ENCODE measurements around the gene CC2D1A. TPM values are rescaled to one million over a fixed set of nuclear protein-coding genes. Genes with fewer than 3 reads are reported as not detected.
A peak's percentile ranks its signal among the peaks of the same experiment; 100 is the strongest.

CC2D1A gene
- 12.5 and 16.6 TPM in 2 replicates for total RNA-seq (ENCODE audit: low replicate concordance)

DNA sequence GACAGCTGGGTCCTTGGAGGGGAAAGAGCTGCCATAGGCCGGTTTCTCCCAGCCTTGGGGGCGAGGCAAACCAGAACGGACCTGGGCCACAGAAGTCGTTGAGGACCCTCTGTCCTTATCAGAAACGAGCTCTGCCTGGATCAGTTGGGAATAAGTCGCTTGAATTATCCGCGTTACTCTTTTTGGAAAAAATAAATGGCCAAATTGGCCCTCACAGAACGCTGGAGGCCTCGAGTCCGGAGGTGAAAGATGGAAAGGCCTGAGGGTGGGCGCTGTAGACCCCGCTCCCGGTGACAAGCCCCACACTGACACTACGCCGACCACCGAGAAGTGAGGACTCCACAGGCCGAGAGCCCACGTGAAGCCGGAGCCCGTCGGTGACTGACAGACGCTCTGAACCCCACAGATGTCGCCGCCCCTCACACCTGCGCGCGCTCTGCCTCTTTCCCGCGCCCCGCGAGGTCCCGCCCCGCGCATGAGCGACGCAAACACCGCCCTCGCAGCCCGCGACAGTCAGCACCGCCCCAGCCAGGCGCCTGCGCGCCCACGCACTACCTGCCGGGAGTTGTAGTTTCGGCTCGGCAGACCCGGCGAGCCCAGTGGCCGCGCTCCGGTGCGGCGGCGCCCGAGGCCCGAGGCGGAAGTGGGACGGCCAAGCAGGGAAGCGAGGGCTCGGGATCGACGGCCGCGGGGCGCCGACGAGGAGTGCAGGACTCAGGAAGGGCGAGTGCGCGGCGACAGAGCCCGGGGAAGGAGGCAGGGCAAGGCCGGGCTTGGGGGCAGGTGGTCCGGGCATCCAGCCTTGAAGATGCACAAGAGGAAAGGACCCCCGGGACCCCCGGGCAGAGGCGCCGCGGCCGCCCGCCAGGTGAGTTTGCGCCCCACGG, at the start of gene CC2D1A, which contains the start of gene BRME1:
Gene CC2D1A (plus strand): TSS at position 568 of the 887 bp plus-strand sequence. CDS start 241 bp downstream, at position 809.
Gene BRME1 (minus strand): TSS at position 484 of the 887 bp plus-strand sequence. CDS start 1,225 bp downstream, outside the sequence.
- TF ChIP-seq CTCF (IDR thresholded peaks at IDR 0.05; ENCODE audit: insufficient read depth, low read length): no peak
- DNase-seq (ENCODE audit: low read depth): peak; percentile 75
- H3K4me3 ChIP-seq (ENCODE audit: low read depth, low read length): peak within 1 kb of the TSS; percentile 95

DNA sequence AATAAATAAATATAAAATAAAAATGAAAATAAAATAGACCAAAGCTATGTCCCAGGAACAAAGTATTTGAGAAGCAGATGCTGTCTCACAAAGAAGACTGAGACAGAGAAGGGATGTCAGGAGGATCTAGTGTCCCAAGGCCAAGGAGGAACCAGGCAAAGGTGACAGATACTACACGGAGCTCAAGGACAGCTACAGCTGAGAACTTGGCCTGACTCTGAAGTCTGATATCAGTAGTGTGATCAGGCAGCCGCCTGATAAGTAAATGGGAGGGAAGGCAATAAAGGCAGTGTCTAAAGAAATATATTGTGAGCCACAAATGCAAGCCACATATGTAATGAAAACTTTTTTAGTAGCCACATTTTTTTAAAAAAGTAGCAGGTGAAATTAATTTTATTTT, 49.5 kb upstream of the CC2D1A start:
- no peak overlapping the region for H3K4me3 ChIP-seq (ENCODE audit: low read depth, low read length)
- DNase-seq (ENCODE audit: low read depth): no peak
- no peak for TF ChIP-seq CTCF (IDR thresholded peaks at IDR 0.05; ENCODE audit: insufficient read depth, low read length)

DNA sequence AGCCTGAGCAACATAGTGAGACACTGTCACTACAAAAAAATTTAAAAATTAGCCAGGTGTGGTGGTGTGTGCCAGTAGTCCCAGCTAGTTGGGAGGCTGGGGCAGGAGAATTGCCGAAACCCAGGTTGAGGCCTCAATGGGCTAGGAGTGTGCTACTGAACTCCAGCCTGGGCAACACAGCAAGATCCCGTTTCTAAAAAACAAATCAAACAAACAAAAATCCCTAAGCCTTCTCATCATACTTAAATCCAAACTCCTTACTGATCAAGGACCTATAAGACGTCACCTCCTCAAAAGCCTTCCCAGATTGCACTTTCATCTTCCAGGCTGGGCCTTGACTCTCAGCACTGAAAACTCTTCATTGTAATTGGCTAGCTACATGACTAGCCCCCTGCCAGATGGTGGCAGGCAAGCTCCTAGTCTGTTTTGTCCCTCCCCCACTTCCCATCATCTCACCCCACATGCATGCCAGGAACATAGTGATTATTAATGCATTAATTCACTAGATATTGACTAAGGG, 46.6 kb upstream of the CC2D1A start:
- TF ChIP-seq CTCF (IDR thresholded peaks at IDR 0.05; ENCODE audit: insufficient read depth, low read length): no peak
- no peak overlapping the region for H3K4me3 ChIP-seq (ENCODE audit: low read depth, low read length)
- no peak for DNase-seq (ENCODE audit: low read depth)

DNA sequence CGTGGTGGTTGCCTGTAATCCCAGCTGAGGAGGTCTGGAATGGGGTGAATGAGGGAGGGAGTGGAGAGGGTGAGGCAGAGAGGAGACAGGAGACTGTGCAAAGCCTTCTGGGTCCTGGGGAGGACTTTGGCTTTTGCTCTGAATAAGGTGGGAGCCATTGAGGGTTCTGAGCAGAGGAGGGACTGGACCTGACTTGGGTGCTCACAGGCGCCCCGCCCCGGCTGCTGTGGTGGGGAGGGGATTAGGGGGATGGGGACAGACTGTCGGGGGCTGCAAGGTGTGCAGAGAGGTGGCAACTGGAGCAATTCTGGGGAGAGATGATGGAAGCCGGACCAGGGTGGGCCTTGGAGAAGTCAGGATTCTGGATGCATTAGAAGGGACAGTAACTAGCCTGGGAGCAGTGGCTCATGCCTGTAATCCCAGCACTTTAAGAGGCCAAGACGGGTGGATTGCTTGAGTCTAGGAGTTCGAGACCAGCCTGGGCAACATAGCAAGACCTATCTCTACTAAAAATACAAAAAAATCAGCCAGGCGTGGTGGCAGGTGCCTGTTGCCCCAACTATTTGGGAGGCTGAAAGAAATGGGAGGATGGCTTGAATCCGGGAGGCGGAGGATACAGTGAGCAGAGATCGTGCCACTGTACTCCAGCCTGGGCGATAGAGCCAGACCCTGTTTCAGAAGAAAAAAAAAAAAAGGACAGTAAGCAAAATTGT, 45.2 kb upstream of the CC2D1A start:
- TF ChIP-seq CTCF (IDR thresholded peaks at IDR 0.05; ENCODE audit: insufficient read depth, low read length): no peak
- H3K4me3 ChIP-seq (ENCODE audit: low read depth, low read length): no peak overlapping the region
- DNase-seq (ENCODE audit: low read depth): no peak

DNA sequence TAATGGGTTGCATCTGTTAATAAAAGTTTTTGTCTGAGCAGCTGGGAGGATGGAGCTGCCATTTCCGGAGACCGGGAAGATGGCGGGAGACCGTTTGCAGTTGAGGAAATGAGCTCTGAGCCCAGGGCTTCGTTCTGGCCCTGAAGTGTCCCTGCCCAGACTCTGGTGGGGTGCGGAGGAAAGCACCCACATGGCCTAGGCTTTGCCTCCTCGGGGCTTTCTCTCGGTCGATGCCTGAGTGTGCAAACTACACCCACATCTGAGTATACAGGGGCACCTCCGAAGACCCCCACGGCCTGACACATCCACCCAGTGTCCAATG, 44.6 kb upstream of the CC2D1A start:
- H3K4me3 ChIP-seq (ENCODE audit: low read depth, low read length): peak overlapping the region; percentile 60
- TF ChIP-seq CTCF (IDR thresholded peaks at IDR 0.05; ENCODE audit: insufficient read depth, low read length): no peak
- no peak for DNase-seq (ENCODE audit: low read depth)

DNA sequence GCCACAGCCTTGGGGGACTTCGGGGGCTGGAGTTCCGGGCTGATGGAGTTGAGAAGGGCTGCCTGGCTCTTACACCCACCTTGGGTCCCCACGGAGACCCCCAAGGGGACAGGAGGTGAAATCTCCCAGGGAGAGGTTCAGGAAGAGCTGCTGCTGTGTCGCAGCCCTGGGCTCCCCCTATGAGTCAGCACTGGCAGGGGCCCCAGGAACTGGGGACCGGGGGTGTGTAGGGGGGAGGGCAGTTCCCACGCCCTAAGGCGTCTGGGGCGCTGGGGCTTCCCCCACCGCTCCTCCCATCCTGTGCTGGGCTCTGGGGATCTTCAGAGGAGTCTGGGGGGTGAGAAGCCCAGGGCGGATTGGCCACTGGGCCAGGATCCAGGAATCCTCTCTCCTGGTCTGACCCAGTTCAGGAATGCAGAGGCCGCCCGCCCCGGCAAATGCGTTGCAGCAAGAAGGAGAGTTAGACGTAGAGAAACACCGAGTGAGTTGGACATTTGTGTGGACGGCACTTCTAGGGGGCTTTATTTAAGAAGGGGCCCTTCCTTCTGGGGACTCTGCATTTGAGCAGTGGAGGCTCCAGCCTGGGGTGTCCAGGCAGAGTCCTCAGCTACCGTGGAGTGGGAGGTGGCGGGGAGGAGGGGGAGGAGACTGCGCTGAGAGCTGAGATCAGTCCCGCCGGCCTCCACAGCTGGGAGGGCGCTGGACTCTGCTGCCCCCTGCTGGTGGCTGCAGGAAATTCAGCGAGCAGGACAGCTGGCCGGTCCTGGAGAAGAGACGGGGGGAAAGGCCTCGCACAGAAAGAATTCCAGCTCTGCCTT, 44.1 kb upstream of the CC2D1A start:
- TF ChIP-seq CTCF (IDR thresholded peaks at IDR 0.05; ENCODE audit: insufficient read depth, low read length): peak; percentile 95
- peak overlapping the region; percentile 60 for H3K4me3 ChIP-seq (ENCODE audit: low read depth, low read length)
- peak; percentile 92 for DNase-seq (ENCODE audit: low read depth)
